ENCODE data around the gene STX8. TPM values are rescaled to one million over a fixed set of nuclear protein-coding genes. Genes with fewer than 3 reads are reported as not detected.
A peak's percentile ranks its signal among the peaks of the same experiment; 100 is the strongest.
"Not testable (repeated sequence)": the region's sequence is repeated elsewhere in the genome, so short reads cannot be mapped to it uniquely, and the experiment has no call there.

STX8 gene
- total RNA-seq = 10 to 100 TPM; 38.2 to 42.0 TPM
- 100 to 1,000 TPM; 114 to 167 (median 146) TPM for polyA plus RNA-seq
- total RNA-seq = 14.7 to 28.0 (median 17.8) reads per million in 6 experiments

DNA sequence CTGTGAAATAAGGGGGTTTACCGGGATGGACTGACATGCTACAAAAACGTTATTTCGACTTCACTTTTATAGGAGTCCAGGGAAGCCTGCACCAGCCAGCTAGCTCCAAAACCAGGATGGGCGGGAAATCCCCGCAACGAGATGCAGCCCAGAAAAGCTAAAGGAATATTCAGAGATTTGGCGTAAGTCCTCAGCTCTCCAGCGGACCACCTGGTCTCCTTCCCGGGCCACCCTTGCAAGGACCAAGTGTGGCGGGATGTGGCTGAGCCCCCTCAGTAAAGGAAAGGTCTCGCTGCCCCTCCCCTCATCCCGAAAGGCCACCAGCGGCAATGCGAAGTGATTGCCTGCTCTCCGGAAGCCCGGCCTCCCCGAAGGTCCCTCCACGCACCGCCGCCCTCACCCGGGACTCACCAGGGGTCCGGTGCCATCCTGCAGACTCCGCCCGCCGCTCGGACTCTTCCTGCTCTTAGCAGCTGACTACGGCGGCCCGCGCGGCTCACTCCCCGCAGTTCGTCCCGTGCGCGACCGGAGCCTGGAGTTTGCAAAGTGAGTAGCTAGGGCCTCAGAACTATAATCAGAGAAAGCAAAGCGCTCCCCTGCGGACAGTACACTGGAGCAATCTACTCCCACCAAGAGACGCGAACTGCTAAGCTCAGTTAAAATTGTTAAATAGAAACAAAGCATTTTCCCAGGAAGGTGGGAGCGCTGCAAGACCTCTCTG lies at the start of gene STX8:
TSS of gene STX8 (minus strand) at position 440 of the 721 bp plus-strand sequence. CDS start at position 428, 12 bp downstream.
- ATAC-seq = peak; percentile 65 to 71
- peak; percentile 46 to 86 (median 68) for DNase-seq
- peak within 1 kb of the TSS; percentile 87 to 99 (median 92) for H3K27ac Mint-ChIP-seq
- H3K9me3 Mint-ChIP-seq = no peaks in the 10 kb centered on the region
- H3K4me3 Mint-ChIP-seq = peak within 1 kb of the TSS; percentile 94 to 100 (median 99)
- H3K4me1 Mint-ChIP-seq = peaks cover 24 to 44% (median 31%) of the 10 kb centered on the region in 4 donors
- POLR2A ChIA-PET = interaction anchor here (0.6 to 1.2 kb wide), 2 partner anchors 15 to 718 kb away, joined by 4 read pairs; no protein-coding TSS in a partner anchor
- H3K36me3 Mint-ChIP-seq = peaks cover 0 to 7% (median 0%) of the 10 kb centered on the region in 3 donors
- no peaks in the 10 kb centered on the region for H3K27me3 Mint-ChIP-seq

GRCh38 chr17:9622961-9623360 lies 47.3 kb upstream of the STX8 start:
- ATAC-seq = no peak
- Mint-ChIP-seq H3K36me3 (peaks cover 0 to 40% (median 3%) of the 10 kb centered on the region in 3 donors), H3K4me1 (no peaks in the 10 kb centered on the region), H3K27me3 (peaks cover 0 to 5% (median 0%) of the 10 kb centered on the region in 5 donors), H3K4me3 (no peak overlapping the region), H3K27ac (no peak overlapping the region), H3K9me3 (peaks cover 8 to 43% (median 36%) of the 10 kb centered on the region in 9 donors)
- POLR2A ChIA-PET = no interaction called here
- no peak for DNase-seq

DNA sequence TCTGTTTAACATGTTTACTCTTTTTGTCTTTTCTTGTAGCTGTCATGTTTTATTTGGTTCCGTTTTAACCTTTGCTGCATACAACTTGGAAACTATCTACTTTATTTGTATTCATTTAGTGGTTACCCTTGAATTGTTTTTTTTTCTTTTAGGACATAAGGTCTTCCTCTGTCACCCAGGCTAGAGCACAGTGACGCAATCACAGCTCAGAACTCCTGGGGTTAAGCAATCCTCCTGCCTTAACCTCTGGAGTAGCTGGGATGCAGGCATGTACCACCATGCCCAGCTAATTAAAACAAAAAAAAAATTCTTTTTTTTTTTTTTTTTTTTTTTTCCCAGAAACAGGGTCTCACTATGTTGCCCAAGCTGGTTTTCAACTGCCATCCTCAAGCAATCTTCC lies 39.9 kb upstream of the STX8 start:
- Mint-ChIP-seq H3K27ac (no peak overlapping the region), H3K9me3 (no peaks in the 10 kb centered on the region), H3K27me3 (peaks cover 0 to 9% (median 8%) of the 10 kb centered on the region in 5 donors), H3K4me3 (no peak overlapping the region), H3K36me3 (no peaks in the 10 kb centered on the region), H3K4me1 (no peaks in the 10 kb centered on the region)
- DNase-seq (no peak), ATAC-seq (no peak)
- POLR2A ChIA-PET = no interaction called here

DNA sequence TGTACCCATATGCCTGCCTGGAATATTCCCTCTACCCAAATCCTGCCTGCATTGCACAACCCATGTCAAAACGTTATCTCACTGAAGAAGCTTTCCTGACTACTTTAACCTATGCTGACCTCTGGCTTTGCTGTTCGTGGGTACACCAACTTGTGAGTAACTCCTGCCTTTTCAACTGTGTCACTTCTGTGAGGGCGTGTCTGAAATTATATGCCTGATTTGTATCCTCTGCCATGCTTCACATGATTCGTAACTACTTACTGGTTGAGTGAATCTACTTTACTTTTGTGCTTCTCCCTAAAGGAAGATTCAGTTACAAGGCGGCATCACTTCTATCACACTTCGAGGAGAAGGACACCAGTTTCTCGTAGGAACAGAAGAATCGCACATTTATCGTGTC lies 36.4 kb upstream of the STX8 start:
- no peaks in the 10 kb centered on the region for H3K9me3 Mint-ChIP-seq
- POLR2A ChIA-PET = no interaction called here
- H3K27me3 Mint-ChIP-seq = peaks cover 6 to 16% (median 13%) of the 10 kb centered on the region in 5 donors

DNA sequence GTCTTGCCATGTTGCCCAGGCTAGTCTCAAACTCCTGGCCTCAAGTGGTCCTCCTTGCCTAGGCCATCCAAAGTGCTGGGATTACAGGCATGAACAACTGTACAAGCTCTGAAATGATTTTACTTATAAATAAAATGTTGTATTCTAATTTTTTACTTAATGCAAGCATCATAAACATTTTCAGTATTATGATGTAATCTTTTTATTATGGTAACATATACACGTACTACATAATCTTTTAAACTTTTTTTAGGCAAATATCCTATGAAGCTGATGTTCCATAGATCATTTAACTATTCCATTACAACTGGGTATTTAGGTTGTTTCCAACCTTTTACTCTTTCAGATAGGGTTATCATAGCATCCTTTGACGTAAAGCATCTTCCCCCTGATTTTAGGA lies 35.9 kb upstream of the STX8 start:
- POLR2A ChIA-PET = no interaction called here
- no peak overlapping the region for H3K4me3 Mint-ChIP-seq
- no peak for DNase-seq
- H3K4me1 Mint-ChIP-seq = no peaks in the 10 kb centered on the region
- no peak for ATAC-seq
- H3K9me3 Mint-ChIP-seq = no peaks in the 10 kb centered on the region
- H3K27ac Mint-ChIP-seq = no peak overlapping the region
- no peaks in the 10 kb centered on the region for H3K36me3 Mint-ChIP-seq
- H3K27me3 Mint-ChIP-seq = peaks cover 6 to 16% (median 14%) of the 10 kb centered on the region in 5 donors

More for the DNA sequence above, 36.4 kb upstream of the STX8 start:
- H3K4me1 Mint-ChIP-seq = no peaks in the 10 kb centered on the region
- H3K36me3 Mint-ChIP-seq = no peaks in the 10 kb centered on the region
- DNase-seq (no peak), ATAC-seq (no peak)
- no peak overlapping the region for H3K27ac Mint-ChIP-seq
- H3K4me3 Mint-ChIP-seq = no peak overlapping the region

GRCh38 chr17:9607058-9607457 lies 31.4 kb upstream of the STX8 start:
- DNase-seq, H3K36me3 Mint-ChIP-seq, H3K4me1 Mint-ChIP-seq, H3K27ac Mint-ChIP-seq, ATAC-seq, POLR2A ChIA-PET, H3K4me3 Mint-ChIP-seq, H3K9me3 Mint-ChIP-seq: not testable (repeated sequence)
- peaks cover 14 to 44% (median 24%) of the 10 kb centered on the region in 5 donors for H3K27me3 Mint-ChIP-seq

- Mint-ChIP-seq H3K4me1 (no peaks in the 10 kb centered on the region), H3K4me3 (no peak overlapping the region), H3K36me3 (no peaks in the 10 kb centered on the region), H3K27ac (no peak overlapping the region), H3K27me3 (peaks cover 14 to 44% (median 22%) of the 10 kb centered on the region in 5 donors), H3K9me3 (peaks cover 0 to 2% (median 0%) of the 10 kb centered on the region in 9 donors)
- ATAC-seq (no peak), DNase-seq (no peak)
- POLR2A ChIA-PET = no interaction called here
Measured at GRCh38 chr17:9606453-9606852, 30.8 kb upstream of the STX8 start.

- peaks cover 14 to 38% (median 25%) of the 10 kb centered on the region in 5 donors for H3K27me3 Mint-ChIP-seq
- H3K4me3 Mint-ChIP-seq, ATAC-seq, H3K9me3 Mint-ChIP-seq, DNase-seq, H3K4me1 Mint-ChIP-seq, H3K36me3 Mint-ChIP-seq, H3K27ac Mint-ChIP-seq, POLR2A ChIA-PET: not testable (repeated sequence)
Measured at GRCh38 chr17:9604583-9604982, 29.0 kb upstream of the STX8 start.

GRCh38 chr17:9598661-9599060 lies 23.0 kb upstream of the STX8 start:
- Mint-ChIP-seq H3K36me3 (no peaks in the 10 kb centered on the region), H3K27me3 (peaks cover 12 to 24% (median 17%) of the 10 kb centered on the region in 5 donors), H3K4me1 (no peaks in the 10 kb centered on the region), H3K9me3 (peaks cover 0 to 4% (median 0%) of the 10 kb centered on the region in 9 donors), H3K4me3 (no peak overlapping the region), H3K27ac (no peak overlapping the region)
- POLR2A ChIA-PET = no interaction called here
- DNase-seq = no peak
- ATAC-seq = no peak

- H3K4me1 Mint-ChIP-seq, DNase-seq, ATAC-seq, POLR2A ChIA-PET, H3K4me3 Mint-ChIP-seq, H3K36me3 Mint-ChIP-seq, H3K9me3 Mint-ChIP-seq, H3K27ac Mint-ChIP-seq: not testable (repeated sequence)
- peaks cover 11 to 21% (median 15%) of the 10 kb centered on the region in 5 donors for H3K27me3 Mint-ChIP-seq
Measured at GRCh38 chr17:9597638-9598037, 22.0 kb upstream of the STX8 start.

DNA sequence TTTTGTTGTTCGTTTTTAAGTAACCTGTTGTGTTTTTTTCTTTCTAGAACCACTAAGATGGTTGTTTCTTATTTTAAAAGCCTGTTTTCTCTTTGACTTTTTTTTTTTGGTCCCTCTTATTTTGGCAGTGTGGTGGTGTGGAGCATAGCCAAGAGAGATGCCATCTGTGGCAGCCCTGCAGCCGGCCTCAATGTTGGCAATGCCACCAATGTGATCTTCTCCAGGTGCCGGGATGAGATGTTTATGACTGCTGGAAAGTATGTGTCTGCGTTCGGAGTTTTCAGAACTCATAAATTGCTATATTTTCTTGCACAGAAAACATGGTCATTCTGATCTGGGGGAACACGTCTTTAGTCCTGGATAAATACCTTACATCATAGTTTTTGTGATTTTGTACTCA lies 18.4 kb upstream of the STX8 start:
- DNase-seq (no peak), ATAC-seq (no peak)
- H3K27me3 Mint-ChIP-seq = peaks cover 6 to 18% (median 11%) of the 10 kb centered on the region in 5 donors
- no peak overlapping the region for H3K27ac Mint-ChIP-seq
- no peak overlapping the region for H3K4me3 Mint-ChIP-seq
- POLR2A ChIA-PET = no interaction called here
- peaks cover 0 to 3% (median 0%) of the 10 kb centered on the region in 3 donors for H3K36me3 Mint-ChIP-seq
- no peaks in the 10 kb centered on the region for H3K4me1 Mint-ChIP-seq
- H3K9me3 Mint-ChIP-seq = peaks cover 0 to 4% (median 0%) of the 10 kb centered on the region in 9 donors

DNA sequence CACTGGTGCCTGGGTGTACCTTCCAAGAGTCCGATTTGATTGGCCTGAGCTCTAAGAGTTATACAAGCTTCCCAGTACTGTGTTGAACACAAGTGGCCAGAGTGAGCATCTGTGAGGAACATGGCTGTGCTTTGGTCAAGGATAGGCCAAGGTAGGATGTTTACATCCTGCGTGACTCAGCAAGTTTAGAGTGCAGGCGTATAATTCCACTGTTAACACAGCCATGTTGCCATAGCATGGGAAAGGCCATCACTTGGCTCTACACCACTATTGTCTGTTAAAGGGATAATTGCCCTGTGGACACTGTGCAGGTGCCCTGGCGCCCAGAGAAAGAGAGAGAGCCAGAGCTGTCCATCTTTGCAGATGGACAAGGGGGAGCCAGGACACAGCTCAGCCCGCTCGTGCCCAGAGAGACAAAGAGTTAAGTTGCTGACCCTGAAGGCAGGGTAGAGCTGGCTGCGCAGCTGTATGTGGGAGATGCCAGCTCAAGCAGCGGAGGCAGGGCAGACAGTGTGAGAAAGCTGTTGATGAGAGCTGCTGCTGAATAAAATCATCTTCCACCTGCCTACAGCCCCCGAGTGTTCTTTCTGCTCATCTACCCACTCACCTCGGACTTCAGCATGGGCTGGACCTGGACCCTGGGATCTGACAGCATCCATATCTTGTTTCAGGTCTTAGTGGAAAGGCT lies 12.5 kb upstream of the STX8 start:
- POLR2A ChIA-PET = no interaction called here
- peaks cover 0 to 16% (median 8%) of the 10 kb centered on the region in 3 donors for H3K36me3 Mint-ChIP-seq
- DNase-seq (no peak), ATAC-seq (no peak)
- peaks cover 0 to 4% (median 0%) of the 10 kb centered on the region in 4 donors for H3K4me1 Mint-ChIP-seq
- no peak overlapping the region for H3K27ac Mint-ChIP-seq
- H3K27me3 Mint-ChIP-seq = peaks cover 0 to 4% (median 0%) of the 10 kb centered on the region in 5 donors
- peaks cover 0 to 17% (median 10%) of the 10 kb centered on the region in 9 donors for H3K9me3 Mint-ChIP-seq
- peak overlapping the region in 1 of 10 donors; percentile 48 for H3K4me3 Mint-ChIP-seq

- H3K4me3 Mint-ChIP-seq = peak overlapping the region; percentile 70 to 100 (median 98)
- no peaks in the 10 kb centered on the region for H3K27me3 Mint-ChIP-seq
- H3K27ac Mint-ChIP-seq = peak overlapping the region in 2 of 10 donors; percentile 4 to 19
- ATAC-seq = no peak
- POLR2A ChIA-PET = no interaction called here
- DNase-seq = peak in 1 of 10 donors; percentile 5
- no peaks in the 10 kb centered on the region for H3K9me3 Mint-ChIP-seq
- peaks cover 21 to 34% (median 26%) of the 10 kb centered on the region in 4 donors for H3K4me1 Mint-ChIP-seq
- no peaks in the 10 kb centered on the region for H3K36me3 Mint-ChIP-seq
Measured at GRCh38 chr17:9577373-9577709, 1.7 kb upstream of the STX8 start.

Data from naive thymus-derived CD8-positive, alpha-beta T cell (primary cell).